Neural cell (in vitro differentiated cells): ENCODE results near the gene ERP44. TPM values are rescaled to one million over a fixed set of nuclear protein-coding genes. Genes with fewer than 3 reads are reported as not detected.

Source experiments
- H2AFZ ChIP-seq: fragments of 200-600, 300-800 bp; sonication (generic), shearing (Covaris generic); 2 replicates; pipeline ENCODE4 v1.6.0; 2014; ENCODE audit warnings: low read depth, mild to moderate bottlenecking, antibody characterized with exemption, low read length, moderate library complexity
- H3F3A ChIP-seq: fragments of 200-600 bp; shearing (Covaris generic); 2 replicates; pipeline ENCODE4 v1.6.1; 2016; ENCODE audit warnings: mild to moderate bottlenecking, moderate library complexity, mixed read lengths, antibody characterized with exemption, low read length; ENCODE audit not compliant: insufficient read depth, poor library complexity, severe bottlenecking
- H3K27ac ChIP-seq: fragments of 200-600, 300-800 bp; sonication (generic), shearing (Covaris generic); 2 replicates; pipeline ENCODE4 v1.5.1; 2014; ENCODE audit warnings: mild to moderate bottlenecking, low read length, moderate library complexity
- H3K27me3 ChIP-seq: fragments of 300-800, 200-600 bp; sonication (generic), shearing (Covaris generic); 2 replicates; pipeline ENCODE4 v1.6.0; 2014; ENCODE audit warnings: mild to moderate bottlenecking, low read depth, low read length, moderate library complexity; ENCODE audit not compliant: insufficient read depth
- H3K36me3 ChIP-seq: fragments of 300-800, 200-600 bp; sonication (generic), shearing (Covaris generic); 2 replicates; pipeline ENCODE4 v1.5.1; 2014; ENCODE audit warnings: mild to moderate bottlenecking, antibody characterized with exemption, low read length, moderate library complexity; ENCODE audit not compliant: insufficient read depth
- H3K4me2 ChIP-seq: fragments of 300-800, 200-600 bp; sonication (generic), shearing (Covaris generic); 2 replicates; pipeline ENCODE4 v1.6.0; 2014; ENCODE audit warnings: mild to moderate bottlenecking, low read length
- H3K4me3 ChIP-seq: fragments of 300-800, 200-600 bp; sonication (generic), shearing (Covaris generic); 2 replicates; pipeline ENCODE4 v1.5.1; 2014; ENCODE audit warnings: mild to moderate bottlenecking, low read length, moderate library complexity
- H3K79me2 ChIP-seq: fragments of 200-600 bp; shearing (Covaris generic); replicated peaks from 2 replicates; pipeline ENCODE4 v1.6.0; 2014; ENCODE audit warnings: mild to moderate bottlenecking, low read length, moderate library complexity; ENCODE audit not compliant: insufficient read depth
- H3K9ac ChIP-seq: fragments of 300-800, 200-600 bp; sonication (generic), shearing (Covaris generic); 2 replicates; pipeline ENCODE4 v1.6.1; 2016; ENCODE audit warnings: mild to moderate bottlenecking, low read length, mixed read lengths
- H3K9me2 ChIP-seq: fragments of 200-600 bp; shearing (Covaris generic); 2 replicates; pipeline ENCODE4 v1.6.1; 2016; ENCODE audit warnings: mild to moderate bottlenecking, low read length, mixed read lengths; ENCODE audit not compliant: insufficient read depth
- H3K9me3 ChIP-seq: fragments of 200-600, 300-800 bp; sonication (generic), shearing (Covaris generic); 2 replicates; pipeline ENCODE4 v1.6.1; 2016; ENCODE audit warnings: mild to moderate bottlenecking, mixed run types, low read length, moderate library complexity, mixed read lengths
- H4K20me1 ChIP-seq: fragments of 200-600 bp; shearing (Covaris generic); 2 replicates; pipeline ENCODE4 v1.6.1; 2016; ENCODE audit warnings: mild to moderate bottlenecking, mixed run types; ENCODE audit not compliant: insufficient read depth
- EP300 ChIP-seq: fragments of 450-650 bp; conservative IDR thresholded peaks from 2 replicates; pipeline ENCODE4 v1.6.1; 2014; ENCODE audit warnings: antibody characterized with exemption, mild to moderate bottlenecking, moderate library complexity; ENCODE audit not compliant: poor library complexity, severe bottlenecking
- EZH2 ChIP-seq: fragments of 200-600, 300-800 bp; shearing (Covaris generic), sonication (generic); IDR thresholded peaks from 2 replicates; pipeline ENCODE4 v1.6.1; 2014; ENCODE audit warnings: antibody characterized with exemption, low read length, borderline replicate concordance, mild to moderate bottlenecking; ENCODE audit not compliant: insufficient read depth, poor library complexity, severe bottlenecking
- MXI1 ChIP-seq: fragments of 450-650 bp; conservative IDR thresholded peaks from 2 replicates; pipeline ENCODE4 v1.6.1; 2014; ENCODE audit warnings: antibody characterized with exemption, mild to moderate bottlenecking; ENCODE audit not compliant: poor library complexity, severe bottlenecking
- POLR2AphosphoS5 ChIP-seq: IDR thresholded peaks from 2 replicates; pipeline ENCODE4 v1.6.1; 2012
- RAD21 ChIP-seq: fragments of 450-650 bp; conservative IDR thresholded peaks from 2 replicates; pipeline ENCODE4 v1.6.1; 2014; ENCODE audit warnings: antibody characterized with exemption, mild to moderate bottlenecking, moderate library complexity
- SMC3 ChIP-seq: fragments of 450-650 bp; conservative IDR thresholded peaks from 2 replicates; pipeline ENCODE4 v1.6.1; 2014; ENCODE audit warnings: antibody characterized with exemption, mild to moderate bottlenecking, moderate library complexity; ENCODE audit not compliant: poor library complexity
- TAF1 ChIP-seq: IDR thresholded peaks from 2 replicates; pipeline ENCODE4 v1.6.1; 2012; ENCODE audit warnings: low read depth
- polyA plus RNA-seq: library from polyadenylated mRNA; depleted of rRNA; stranded (reverse); fragments of >200 nt; gene quantifications from 2 replicates; pipeline ENCODE4 v1.2.3, GENCODE V29; 2014
- TF ChIP-seq, protein P1 (sequence below): fragments of 450-650 bp; IDR thresholded peaks from 2 replicates; pipeline ENCODE4 v1.5.1; 2014; ENCODE audit warnings: antibody characterized with exemption, mild to moderate bottlenecking, moderate library complexity; ENCODE audit not compliant: poor library complexity, severe bottlenecking
- TF ChIP-seq, protein P2 (sequence below): IDR thresholded peaks from 2 replicates; pipeline ENCODE4 v1.6.1; 2012; ENCODE audit warnings: borderline replicate concordance

Gene ERP44
- polyA plus RNA-seq, 1 donor from 2014 or later: 30.6 TPM

DNA sequence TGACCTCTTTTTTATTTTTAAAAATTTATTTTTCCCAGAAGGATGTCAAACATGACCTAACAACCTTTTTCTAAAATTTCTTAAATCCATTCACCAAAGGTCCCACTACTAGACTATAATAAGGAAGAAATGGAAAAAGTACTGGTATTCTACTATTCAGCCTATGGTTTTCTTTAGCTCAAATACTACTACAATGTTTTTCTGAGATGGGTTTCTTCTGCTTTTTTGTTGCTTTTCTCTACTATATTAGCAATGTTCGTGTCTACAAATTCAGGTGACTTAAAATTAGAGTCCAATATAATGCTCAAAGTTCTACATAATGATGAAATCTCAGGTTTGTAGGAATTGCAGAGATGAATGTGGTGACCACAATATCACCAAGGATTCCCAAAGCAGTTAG, 7.9 kb downstream of the ERP44 start:
- Histone ChIP-seq H3K27ac (no peak overlapping the region), H3K4me3 (no peak overlapping the region), H3K9ac (no peak overlapping the region), H3K79me2 (peaks cover 43% of the 10 kb centered on the region), H3K27me3 (no peaks in the 10 kb centered on the region), H2AFZ (no peak overlapping the region), H3F3A (no peaks in the 10 kb centered on the region), H4K20me1 (no peaks in the 10 kb centered on the region), H3K36me3 (no peaks in the 10 kb centered on the region), H3K4me2 (no peak overlapping the region), H3K9me3 (no peaks in the 10 kb centered on the region), H3K9me2 (no peaks in the 10 kb centered on the region)
- TF ChIP-seq POLR2AphosphoS5: no peak
- TF ChIP-seq MXI1: no peak
- TF ChIP-seq EZH2: no peak
- no peak for TF ChIP-seq TAF1
- no peak for TF ChIP-seq RAD21
- no peak for TF ChIP-seq SMC3
- TF ChIP-seq, protein P1, sequence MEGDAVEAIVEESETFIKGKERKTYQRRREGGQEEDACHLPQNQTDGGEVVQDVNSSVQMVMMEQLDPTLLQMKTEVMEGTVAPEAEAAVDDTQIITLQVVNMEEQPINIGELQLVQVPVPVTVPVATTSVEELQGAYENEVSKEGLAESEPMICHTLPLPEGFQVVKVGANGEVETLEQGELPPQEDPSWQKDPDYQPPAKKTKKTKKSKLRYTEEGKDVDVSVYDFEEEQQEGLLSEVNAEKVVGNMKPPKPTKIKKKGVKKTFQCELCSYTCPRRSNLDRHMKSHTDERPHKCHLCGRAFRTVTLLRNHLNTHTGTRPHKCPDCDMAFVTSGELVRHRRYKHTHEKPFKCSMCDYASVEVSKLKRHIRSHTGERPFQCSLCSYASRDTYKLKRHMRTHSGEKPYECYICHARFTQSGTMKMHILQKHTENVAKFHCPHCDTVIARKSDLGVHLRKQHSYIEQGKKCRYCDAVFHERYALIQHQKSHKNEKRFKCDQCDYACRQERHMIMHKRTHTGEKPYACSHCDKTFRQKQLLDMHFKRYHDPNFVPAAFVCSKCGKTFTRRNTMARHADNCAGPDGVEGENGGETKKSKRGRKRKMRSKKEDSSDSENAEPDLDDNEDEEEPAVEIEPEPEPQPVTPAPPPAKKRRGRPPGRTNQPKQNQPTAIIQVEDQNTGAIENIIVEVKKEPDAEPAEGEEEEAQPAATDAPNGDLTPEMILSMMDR: no peak
- TF ChIP-seq, protein P2, sequence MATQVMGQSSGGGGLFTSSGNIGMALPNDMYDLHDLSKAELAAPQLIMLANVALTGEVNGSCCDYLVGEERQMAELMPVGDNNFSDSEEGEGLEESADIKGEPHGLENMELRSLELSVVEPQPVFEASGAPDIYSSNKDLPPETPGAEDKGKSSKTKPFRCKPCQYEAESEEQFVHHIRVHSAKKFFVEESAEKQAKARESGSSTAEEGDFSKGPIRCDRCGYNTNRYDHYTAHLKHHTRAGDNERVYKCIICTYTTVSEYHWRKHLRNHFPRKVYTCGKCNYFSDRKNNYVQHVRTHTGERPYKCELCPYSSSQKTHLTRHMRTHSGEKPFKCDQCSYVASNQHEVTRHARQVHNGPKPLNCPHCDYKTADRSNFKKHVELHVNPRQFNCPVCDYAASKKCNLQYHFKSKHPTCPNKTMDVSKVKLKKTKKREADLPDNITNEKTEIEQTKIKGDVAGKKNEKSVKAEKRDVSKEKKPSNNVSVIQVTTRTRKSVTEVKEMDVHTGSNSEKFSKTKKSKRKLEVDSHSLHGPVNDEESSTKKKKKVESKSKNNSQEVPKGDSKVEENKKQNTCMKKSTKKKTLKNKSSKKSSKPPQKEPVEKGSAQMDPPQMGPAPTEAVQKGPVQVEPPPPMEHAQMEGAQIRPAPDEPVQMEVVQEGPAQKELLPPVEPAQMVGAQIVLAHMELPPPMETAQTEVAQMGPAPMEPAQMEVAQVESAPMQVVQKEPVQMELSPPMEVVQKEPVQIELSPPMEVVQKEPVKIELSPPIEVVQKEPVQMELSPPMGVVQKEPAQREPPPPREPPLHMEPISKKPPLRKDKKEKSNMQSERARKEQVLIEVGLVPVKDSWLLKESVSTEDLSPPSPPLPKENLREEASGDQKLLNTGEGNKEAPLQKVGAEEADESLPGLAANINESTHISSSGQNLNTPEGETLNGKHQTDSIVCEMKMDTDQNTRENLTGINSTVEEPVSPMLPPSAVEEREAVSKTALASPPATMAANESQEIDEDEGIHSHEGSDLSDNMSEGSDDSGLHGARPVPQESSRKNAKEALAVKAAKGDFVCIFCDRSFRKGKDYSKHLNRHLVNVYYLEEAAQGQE: no peak
- TF ChIP-seq EP300: no peak

DNA sequence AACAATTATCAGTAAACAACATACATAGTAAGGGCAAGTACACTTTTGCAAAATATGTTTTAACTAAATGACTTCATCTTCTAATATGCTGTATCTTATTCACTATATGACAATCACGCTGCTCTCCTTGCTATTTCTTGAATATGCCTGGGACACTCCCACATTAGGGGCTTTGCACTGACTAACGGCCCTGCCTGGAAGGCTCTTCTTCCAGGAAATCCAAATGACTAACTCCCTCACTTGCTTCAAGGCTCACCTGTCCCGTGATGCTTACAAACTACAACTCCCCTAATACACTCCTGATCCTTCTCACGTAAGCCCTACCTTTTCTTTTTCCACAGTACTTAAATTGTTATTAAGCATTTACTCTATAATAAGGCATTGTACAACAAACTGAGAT, 10.6 kb downstream of the ERP44 start:
- no peaks in the 10 kb centered on the region for H4K20me1 ChIP-seq
- H3K4me3 ChIP-seq: no peak overlapping the region
- no peaks in the 10 kb centered on the region for H3K27me3 ChIP-seq
- TF ChIP-seq, protein P1: no peak
- TF ChIP-seq MXI1 (no peak), EZH2 (no peak), SMC3 (no peak), RAD21 (no peak), EP300 (no peak), TAF1 (no peak), POLR2AphosphoS5 (no peak)
- TF ChIP-seq, protein P2: no peak
- H3K36me3 ChIP-seq: no peaks in the 10 kb centered on the region
- H3F3A ChIP-seq: no peaks in the 10 kb centered on the region
- peaks cover 34% of the 10 kb centered on the region for H3K79me2 ChIP-seq
- H3K9ac ChIP-seq: no peak overlapping the region
- H3K4me2 ChIP-seq: no peak overlapping the region
- H3K27ac ChIP-seq: no peak overlapping the region
- no peaks in the 10 kb centered on the region for H3K9me3 ChIP-seq
- no peak overlapping the region for H2AFZ ChIP-seq
- H3K9me2 ChIP-seq: no peaks in the 10 kb centered on the region
